HG03571 (cell line): ENCODE results near the gene CACNA1G.

Experiments used
- ATAC-seq: cut with Tn5 transposase; IDR thresholded peaks from one replicate; pipeline ENCODE4 v1.9.1; 2021; ENCODE audit not compliant: unreplicated experiment

The CACNA1G gene

GRCh38 chr17:50586421-50587247 lies 26.1 kb downstream of the CACNA1G start:
- ATAC-seq, result no peak

DNA sequence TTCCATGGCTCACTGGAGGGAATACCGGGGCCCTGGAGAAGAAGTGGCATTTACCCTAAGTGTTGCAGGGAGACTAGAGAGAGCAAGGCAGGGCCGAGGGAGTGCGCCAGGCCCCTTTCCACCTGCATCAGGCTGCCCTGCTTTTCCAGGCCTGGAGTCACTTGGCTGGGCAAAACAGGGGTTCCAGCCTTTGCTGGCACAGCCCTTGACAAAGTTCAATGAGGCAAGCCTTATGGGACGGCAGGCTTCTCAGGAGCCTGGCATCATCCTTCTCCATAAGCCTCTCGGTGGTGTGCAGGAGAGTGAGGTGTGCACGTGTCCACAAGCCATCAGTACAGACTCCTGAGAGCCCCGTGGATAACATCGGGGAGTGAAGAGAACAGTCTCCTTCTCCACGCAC lies 27.1 kb downstream of the CACNA1G start:
- no peak for ATAC-seq

DNA sequence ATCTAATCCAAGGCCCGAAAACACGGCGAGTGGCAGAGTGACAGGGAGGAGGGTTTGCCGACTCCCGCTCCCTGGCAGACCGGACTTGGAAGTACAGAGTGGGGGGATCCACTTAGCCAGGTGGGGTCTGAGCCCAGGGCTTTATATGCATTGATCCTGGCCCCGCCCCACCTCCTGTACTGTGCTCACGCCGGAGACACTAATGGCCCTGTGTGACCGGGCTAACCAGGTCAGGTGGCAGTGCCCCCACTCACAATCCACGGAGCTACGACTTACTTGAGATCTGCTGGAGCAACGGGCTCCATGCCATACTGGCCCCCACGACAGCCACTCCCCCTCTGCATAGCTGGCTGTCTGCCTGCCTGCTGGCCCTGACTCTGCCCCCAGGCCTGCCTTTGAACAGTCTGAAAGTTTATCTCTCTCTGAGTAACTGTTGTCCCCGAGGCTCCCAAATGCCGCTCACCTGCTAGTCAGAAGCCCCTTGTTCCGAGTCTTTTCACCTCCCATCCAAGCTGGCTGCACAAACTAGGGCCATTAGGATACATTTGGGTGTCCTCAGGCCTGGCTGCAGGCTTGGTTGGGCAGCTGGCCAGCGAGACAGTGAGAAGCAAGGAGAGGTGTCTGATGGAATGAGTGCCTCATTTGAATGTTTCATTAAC lies 28.0 kb downstream of the CACNA1G start:
- no peak for ATAC-seq

- no peak for ATAC-seq
Observed at GRCh38 chr17:50589095-50589705, 28.7 kb downstream of the CACNA1G start.

- ATAC-seq, result no peak
Observed at GRCh38 chr17:50590946-50591737, 30.6 kb downstream of the CACNA1G start.

DNA sequence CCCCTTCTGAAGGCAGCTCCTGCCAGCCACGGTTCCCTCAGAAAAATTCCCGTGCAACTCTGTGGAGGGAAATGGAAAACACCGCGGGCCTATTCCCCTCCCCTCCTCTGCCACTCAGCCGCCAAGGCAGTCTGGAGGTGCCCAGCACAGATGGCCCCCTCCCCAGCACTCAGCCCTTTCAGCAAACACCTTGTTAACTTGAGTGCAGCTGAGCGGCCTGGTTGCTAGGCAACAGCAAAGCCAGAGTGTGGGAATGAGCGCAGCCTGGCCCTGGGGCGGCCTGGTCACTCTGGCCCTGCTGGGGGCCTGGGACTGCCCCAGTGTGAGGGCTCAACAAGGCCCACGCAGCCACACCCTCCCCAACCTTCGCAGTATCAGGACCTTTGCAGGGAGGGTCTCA lies 32.8 kb downstream of the CACNA1G start:
- ATAC-seq, result no peak

DNA sequence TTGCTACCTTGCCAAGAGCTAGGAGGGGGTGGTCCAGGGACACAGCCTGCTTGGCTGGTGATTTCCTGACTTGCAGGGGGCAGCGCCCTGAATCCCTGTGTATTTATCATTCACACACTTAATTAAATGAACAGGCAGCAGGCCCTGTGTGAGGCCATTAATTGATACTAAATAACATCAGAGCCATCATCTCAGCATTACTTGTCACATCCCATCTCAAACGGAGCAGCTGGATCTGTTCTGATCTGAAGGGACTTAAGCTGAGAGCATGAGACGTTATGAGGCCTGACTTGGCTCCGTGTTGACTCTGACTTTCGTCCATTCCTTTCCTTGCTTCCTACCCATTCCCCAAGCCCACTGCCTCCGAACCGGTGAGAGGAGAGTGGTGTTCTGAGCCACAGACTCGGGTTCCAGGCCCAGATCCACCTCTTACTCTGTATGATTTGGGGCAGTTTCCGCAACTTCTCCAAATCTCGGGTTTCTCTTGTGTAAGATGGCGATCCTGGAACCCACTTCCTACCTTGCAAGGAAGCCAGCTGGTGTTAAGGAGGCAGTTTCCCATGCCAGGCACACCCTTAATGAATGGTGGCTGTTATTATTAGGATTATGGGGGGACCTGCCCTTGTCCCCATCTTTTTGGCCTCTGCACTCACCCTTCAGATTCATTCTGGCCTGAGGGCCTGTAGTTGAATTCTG lies 33.8 kb downstream of the CACNA1G start:
- ATAC-seq, result no peak

GRCh38 chr17:50594892-50595291 lies 34.4 kb downstream of the CACNA1G start:
- ATAC-seq, result no peak

DNA sequence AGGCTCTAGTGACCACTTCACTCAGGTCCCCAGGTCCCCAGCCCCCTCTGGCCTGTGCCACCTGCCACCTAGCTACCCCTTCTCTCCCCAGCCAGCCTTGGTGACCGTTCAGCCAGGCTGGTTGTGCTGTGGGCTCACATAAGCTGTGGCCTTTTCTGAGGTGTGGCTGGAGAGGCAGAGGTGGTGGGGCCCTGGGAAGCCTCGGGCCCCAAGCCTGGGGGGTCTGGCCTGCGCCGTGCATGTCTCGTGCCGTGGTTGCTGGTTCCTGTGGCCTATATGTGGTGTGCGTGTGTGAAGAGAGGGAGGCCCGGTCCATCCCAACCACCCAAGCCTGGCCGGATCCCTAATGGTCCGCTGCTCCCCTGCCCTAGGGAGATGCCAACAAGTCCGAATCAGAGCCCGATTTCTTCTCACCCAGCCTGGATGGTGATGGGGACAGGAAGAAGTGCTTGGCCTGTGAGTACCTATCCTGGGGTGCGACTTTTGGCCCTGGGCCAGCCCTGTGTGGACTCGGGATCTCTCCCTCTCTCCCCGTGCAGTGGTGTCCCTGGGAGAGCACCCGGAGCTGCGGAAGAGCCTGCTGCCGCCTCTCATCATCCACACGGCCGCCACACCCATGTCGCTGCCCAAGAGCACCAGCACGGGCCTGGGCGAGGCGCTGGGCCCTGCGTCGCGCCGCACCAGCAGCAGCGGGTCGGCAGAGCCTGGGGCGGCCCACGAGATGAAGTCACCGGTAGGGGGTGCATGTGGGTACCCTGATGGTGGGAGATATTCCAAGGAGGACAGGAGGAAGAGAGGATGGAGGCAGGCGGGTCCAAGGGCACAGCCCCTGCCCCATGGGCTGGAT lies 35.9 kb downstream of the CACNA1G start:
- no peak for ATAC-seq

GRCh38 chr17:50598487-50598886 lies 38.0 kb downstream of the CACNA1G start:
- no peak for ATAC-seq

DNA sequence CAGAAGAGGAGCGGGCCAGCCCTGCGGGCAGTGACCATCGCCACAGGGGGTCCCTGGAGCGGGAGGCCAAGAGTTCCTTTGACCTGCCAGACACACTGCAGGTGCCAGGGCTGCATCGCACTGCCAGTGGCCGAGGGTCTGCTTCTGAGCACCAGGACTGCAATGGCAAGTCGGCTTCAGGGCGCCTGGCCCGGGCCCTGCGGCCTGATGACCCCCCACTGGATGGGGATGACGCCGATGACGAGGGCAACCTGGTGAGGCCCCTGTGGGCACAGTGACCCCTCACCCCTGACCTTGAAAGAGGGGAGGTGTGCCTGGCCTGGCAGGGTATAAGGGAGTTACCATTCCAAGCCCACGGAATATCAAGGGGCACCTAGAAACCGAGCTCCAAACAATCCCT lies 39.1 kb downstream of the CACNA1G start:
- ATAC-seq, result no peak

- no peak for ATAC-seq
Observed at GRCh38 chr17:50601823-50602375, 41.4 kb downstream of the CACNA1G start.

DNA sequence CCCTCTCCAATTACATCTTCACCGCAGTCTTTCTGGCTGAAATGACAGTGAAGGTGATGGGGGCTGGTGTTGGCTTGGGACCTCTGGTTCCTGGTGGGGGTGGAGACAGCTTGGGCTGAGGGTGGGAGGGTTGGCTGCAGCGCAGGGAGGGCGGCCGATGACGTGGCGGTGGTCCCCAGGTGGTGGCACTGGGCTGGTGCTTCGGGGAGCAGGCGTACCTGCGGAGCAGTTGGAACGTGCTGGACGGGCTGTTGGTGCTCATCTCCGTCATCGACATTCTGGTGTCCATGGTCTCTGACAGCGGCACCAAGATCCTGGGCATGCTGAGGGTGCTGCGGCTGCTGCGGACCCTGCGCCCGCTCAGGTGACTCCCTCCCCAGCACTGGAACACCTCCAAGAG lies 42.3 kb downstream of the CACNA1G start:
- no peak for ATAC-seq

DNA sequence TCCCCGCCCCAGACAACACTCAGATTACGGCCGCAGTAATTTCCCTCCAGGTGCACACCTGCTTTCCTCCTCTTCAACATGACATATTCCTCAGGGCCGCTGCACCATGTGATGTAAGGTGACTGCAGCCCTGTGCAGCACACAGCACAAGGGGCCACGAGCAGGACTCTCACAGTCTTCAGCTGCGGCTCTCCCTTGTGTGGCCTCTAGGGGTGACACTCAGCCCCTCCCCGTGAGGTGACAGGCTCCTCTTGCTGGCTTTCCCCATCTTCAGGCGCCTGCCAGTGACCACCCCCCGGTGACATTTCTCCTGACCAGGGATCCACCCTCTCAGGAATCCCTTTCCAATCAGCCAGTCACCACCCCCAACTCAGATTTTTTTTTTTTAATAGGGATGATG lies 42.8 kb downstream of the CACNA1G start:
- ATAC-seq, result no peak

- ATAC-seq, result no peak
Observed at GRCh38 chr17:50604513-50604912, 44.0 kb downstream of the CACNA1G start.

GRCh38 chr17:50605429-50605828 lies 44.9 kb downstream of the CACNA1G start:
- ATAC-seq, result no peak

GRCh38 chr17:50607522-50608175 lies 47.1 kb downstream of the CACNA1G start:
- no peak for ATAC-seq

DNA sequence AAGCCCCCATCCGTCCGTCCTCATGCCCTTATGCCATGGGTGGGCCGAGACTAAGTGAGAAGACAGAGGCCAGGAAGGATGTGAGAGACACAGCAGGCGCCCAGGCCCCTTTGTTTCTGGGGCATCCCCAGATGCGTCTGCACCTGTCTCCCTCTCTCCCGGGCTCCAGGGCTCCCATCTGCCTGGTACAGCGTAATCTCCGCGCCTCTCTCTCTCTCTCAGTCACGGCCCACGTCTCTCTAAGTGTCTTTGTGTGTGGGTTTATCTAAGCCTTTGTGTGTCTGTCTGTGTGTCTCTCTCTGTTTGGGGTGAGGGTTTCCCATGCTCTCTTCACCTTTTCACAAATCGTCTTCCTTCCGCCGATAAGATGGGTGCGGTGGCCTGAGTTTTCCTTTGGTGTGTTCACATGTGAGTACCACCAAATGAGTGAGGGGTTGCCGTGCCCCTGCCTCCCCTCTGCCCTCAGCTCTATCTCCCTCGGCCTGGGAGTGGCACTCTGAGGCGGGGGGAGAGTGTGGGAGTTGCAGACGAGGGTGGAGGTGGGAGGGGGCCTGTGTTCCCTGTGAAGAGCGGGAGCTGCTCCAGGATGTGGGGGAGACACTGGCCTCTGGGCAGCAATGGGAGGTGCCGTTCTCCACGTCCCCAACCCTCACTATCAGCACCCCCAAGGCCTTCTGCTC lies 48.3 kb downstream of the CACNA1G start:
- ATAC-seq, result no peak
